Mucosa of descending colon (tissue), 3 donors: Measurements from ENCODE around the gene AKAP6. TPM values are rescaled to one million over a fixed set of nuclear protein-coding genes. Genes with fewer than 3 reads are reported as not detected.
"Not testable (repeated sequence)": the region's sequence is repeated elsewhere in the genome, so short reads cannot be mapped to it uniquely, and the experiment has no call there.

Experiments
- ATAC-seq: fragments of 200-7000 bp; cut with Tn5 transposase; one replicate; pipeline ENCODE4 v1.9.1; 2020; ENCODE audit warnings: mild to moderate bottlenecking, moderate library complexity
- DNase-seq, 3 donors: peaks; one replicate each; pipeline ENCODE4 v3.0.0-alpha.2; 2020
- H3K36me3 ChIP-seq: fragments of 200-600 bp; one replicate; pipeline ENCODE4 v1.8.0; 2021; ENCODE audit warnings: low read depth, mild to moderate bottlenecking
- H3K4me1 ChIP-seq: fragments of 200-600 bp; one replicate; pipeline ENCODE4 v1.8.0; 2021; ENCODE audit warnings: low read depth, mild to moderate bottlenecking
- H3K4me3 ChIP-seq: fragments of 200-600 bp; one replicate; pipeline ENCODE4 v1.8.0; 2021; ENCODE audit warnings: mild to moderate bottlenecking
- H3K9me3 ChIP-seq: fragments of 200-600 bp; one replicate; pipeline ENCODE4 v1.8.0; 2021; ENCODE audit warnings: mild to moderate bottlenecking
- CTCF ChIP-seq: fragments of 200-600 bp; IDR thresholded peaks from one replicate; pipeline ENCODE4 v1.8.0; 2022; ENCODE audit warnings: antibody characterized with exemption, mild to moderate bottlenecking
- intact Hi-C, 2 donors: fragments of 100-400 bp; cut with DNase I in 1 of 2; cut with micrococcal nuclease in 1 of 2; formaldehyde crosslinking; loops; one replicate each; pipeline versions ENCODE4 v1.11.0 to v1.11.1; 2022; cut with DNase I, micrococcal nuclease
- total RNA-seq, 3 donors: library from RNA; stranded (reverse); fragmentation: NEBNext Ultra II Directional in 2 of 3; extraction: Animal tissue kit (Norgen Biotek cat#: 25700) in 2 of 3; gene quantifications; one replicate each; pipeline versions ENCODE4 v1.2.1 to v1.2.4, GENCODE V29; 2021 to 2023
- donor health status: DM: no; HTN: no; CAD: no; lungs with moderate emphysema.
- donor health status: DM: no; HTN: no; CAD: no.
- donor health status: DM: no; HTN: yes; CAD: no.

AKAP6 gene
- total RNA-seq, 3 donors from 2014 or later = 4.2 to 30.8 (median 5.4) TPM

- Histone ChIP-seq H3K4me3 (no peak overlapping the region), H3K36me3 (no peaks in the 10 kb centered on the region), H3K4me1 (no peaks in the 10 kb centered on the region), H3K9me3 (peaks cover 4% of the 10 kb centered on the region)
- TF ChIP-seq CTCF = no peak
- ATAC-seq (no peak), DNase-seq (no peak)
- intact Hi-C loops = no loop called here
Observed at GRCh38 chr14:32786886-32787285, 457.8 kb downstream of the AKAP6 start.

- H3K4me1 ChIP-seq, ATAC-seq, H3K36me3 ChIP-seq, H3K4me3 ChIP-seq, DNase-seq, intact Hi-C loops: not testable (repeated sequence)
- H3K9me3 ChIP-seq = peaks cover 26% of the 10 kb centered on the region
Observed at GRCh38 chr14:32793033-32793432, 463.9 kb downstream of the AKAP6 start.

- H3K36me3 ChIP-seq = no peaks in the 10 kb centered on the region
- no peak for TF ChIP-seq CTCF
- no peak overlapping the region for H3K4me3 ChIP-seq
- ATAC-seq (no peak), DNase-seq (no peak)
- intact Hi-C loops = no loop called here
- H3K9me3 ChIP-seq = peaks cover 32% of the 10 kb centered on the region
- H3K4me1 ChIP-seq = no peaks in the 10 kb centered on the region
Observed at GRCh38 chr14:32800320-32800719, 471.2 kb downstream of the AKAP6 start.

GRCh38 chr14:32802295-32802694 is 473.2 kb downstream of the AKAP6 start:
- H3K36me3 ChIP-seq = no peaks in the 10 kb centered on the region
- ATAC-seq (no peak), DNase-seq (no peak)
- H3K4me3 ChIP-seq = no peak overlapping the region
- H3K9me3 ChIP-seq = peaks cover 26% of the 10 kb centered on the region
- TF ChIP-seq CTCF = no peak
- no peaks in the 10 kb centered on the region for H3K4me1 ChIP-seq
- intact Hi-C loops = no loop called here

GRCh38 chr14:32805979-32806378 is 476.9 kb downstream of the AKAP6 start:
- DNase-seq (no peak), ATAC-seq (no peak)
- H3K4me3 ChIP-seq = no peak overlapping the region
- H3K4me1 ChIP-seq = peaks cover 3% of the 10 kb centered on the region
- intact Hi-C loops = no loop called here
- H3K9me3 ChIP-seq = peaks cover 16% of the 10 kb centered on the region
- H3K36me3 ChIP-seq = no peaks in the 10 kb centered on the region
- TF ChIP-seq CTCF = no peak

- intact Hi-C loops = no loop called here
- Histone ChIP-seq H3K4me3 (no peak overlapping the region), H3K9me3 (peaks cover 10% of the 10 kb centered on the region), H3K36me3 (no peaks in the 10 kb centered on the region), H3K4me1 (peaks cover 3% of the 10 kb centered on the region)
- ATAC-seq (no peak), DNase-seq (peak in 1 of 3 donors; percentile 9)
- no peak for TF ChIP-seq CTCF
Observed at GRCh38 chr14:32808644-32809043, 479.5 kb downstream of the AKAP6 start.
